ENCODE measurements around the gene RAVER1.
"Not testable (repeated sequence)": the region's sequence is repeated elsewhere in the genome, so short reads cannot be mapped to it uniquely, and the experiment has no call there.

The RAVER1 gene

DNA sequence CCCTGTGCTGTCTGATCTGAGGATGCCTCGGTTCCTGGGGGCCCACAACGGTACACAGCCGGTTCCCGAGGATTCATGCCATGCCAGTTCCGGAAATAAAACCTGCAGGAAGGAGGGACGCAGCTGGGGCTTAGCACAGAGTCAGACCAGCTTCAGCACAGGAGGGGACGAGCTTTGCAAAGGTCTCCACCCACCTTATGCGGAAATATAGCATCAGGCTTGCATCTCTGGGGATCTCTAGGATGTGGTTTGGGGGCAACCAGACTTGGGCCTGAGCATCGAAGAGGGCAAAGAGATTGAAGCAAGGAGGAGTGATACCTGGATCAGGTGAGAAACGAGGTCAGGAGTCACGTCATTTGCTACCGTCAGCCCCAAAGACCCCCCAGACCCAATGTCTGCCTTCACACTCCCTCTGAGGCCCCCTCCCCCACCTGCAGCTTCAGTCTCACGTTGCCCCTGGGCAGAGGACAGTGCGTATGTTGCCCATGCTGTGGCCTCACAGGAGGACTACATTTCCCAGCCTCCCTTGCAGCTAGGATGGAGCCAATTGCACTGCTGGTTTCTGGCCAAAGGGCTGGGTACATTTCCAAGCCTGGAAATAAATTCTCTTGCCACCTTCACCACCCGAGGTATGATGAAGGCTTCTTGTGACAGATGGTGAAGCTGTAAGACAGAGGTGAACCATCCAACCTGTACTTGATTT lies 34.9 kb upstream of the RAVER1 start:
- TF ChIP-seq TAF1 (IDR thresholded peaks at IDR 0.05; ENCODE audit: low read depth, low read length) (no peak), POLR2A (IDR thresholded peaks at IDR 0.05; ENCODE audit: low read depth, low read length) (no peak), PAX5 (IDR thresholded peaks at IDR 0.05; ENCODE audit: insufficient read depth, low read length, severe bottlenecking) (no peak), POLR2AphosphoS5 (IDR thresholded peaks at IDR 0.05; ENCODE audit: low read depth, low read length) (no peak), SPI1 (IDR thresholded peaks at IDR 0.05; ENCODE audit: low read depth, low read length) (no peak), POU2F2 (IDR thresholded peaks at IDR 0.05; ENCODE audit: low read depth, low read length) (no peak)
- FAIRE-seq (no peak), DNase-seq (ENCODE audit: insufficient read length, low spot score) (no peak)

DNA sequence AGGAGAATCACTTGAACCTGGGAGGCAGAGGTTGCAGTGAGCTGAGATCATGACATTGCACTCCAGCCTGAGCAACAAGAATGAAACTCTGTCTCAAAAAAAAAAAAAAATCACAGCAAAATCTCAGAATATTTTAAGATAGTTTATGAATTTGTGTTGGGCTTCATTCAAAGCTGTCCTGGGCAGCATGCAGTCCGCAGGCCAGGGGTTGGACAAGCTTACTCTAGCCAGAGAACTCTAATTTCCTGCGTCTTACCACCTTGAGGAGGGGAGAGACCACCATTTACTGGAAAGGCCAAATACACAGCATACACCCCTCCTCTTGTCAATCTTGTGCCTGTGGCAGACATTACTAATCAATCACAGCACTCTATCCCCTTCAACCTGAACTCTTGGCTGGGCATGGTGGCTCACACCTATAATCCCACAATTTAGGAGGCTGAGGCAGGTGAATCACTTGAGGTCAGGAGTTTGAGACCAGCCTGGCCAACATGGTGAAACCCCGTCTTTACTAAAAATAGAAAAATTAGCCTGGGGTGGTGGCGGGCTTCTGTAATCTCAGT lies 33.7 kb upstream of the RAVER1 start:
- not testable (repeated sequence) for FAIRE-seq; DNase-seq (ENCODE audit: insufficient read length, low spot score)

DNA sequence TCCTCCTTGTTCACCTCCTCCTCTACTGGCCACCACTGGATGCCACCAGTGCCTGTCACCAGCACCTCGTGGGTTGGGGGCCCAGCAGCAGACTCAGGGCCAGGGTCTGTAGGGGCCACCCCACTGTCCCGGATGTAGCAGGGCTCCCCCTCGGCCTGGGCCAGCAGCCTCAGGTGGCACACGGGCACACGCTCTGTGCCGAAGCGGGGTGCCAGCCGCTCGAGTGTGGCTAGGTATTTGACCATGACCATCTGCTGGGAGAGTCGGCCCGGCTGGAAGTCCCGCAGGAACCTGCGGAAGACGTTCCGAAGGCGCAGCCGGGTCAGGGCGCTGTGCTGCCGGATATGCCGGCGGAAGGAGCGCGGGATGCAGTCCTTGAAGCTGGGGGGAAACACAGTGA lies 32.2 kb upstream of the RAVER1 start:
- no peak for FAIRE-seq
- TF ChIP-seq SPI1 (IDR thresholded peaks at IDR 0.05; ENCODE audit: low read depth, low read length) = no peak
- DNase-seq (ENCODE audit: insufficient read length, low spot score) = no peak

- FAIRE-seq (no peak), DNase-seq (ENCODE audit: insufficient read length, low spot score) (no peak)
- no peak for TF ChIP-seq POLR2A (IDR thresholded peaks at IDR 0.05; ENCODE audit: low read depth, low read length)
- no peak for TF ChIP-seq PAX5 (IDR thresholded peaks at IDR 0.05; ENCODE audit: insufficient read depth, low read length, severe bottlenecking)
- no peak for TF ChIP-seq SPI1 (IDR thresholded peaks at IDR 0.05; ENCODE audit: low read depth, low read length)
- TF ChIP-seq POLR2AphosphoS5 (IDR thresholded peaks at IDR 0.05; ENCODE audit: low read depth, low read length) = no peak
- no peak for TF ChIP-seq POU2F2 (IDR thresholded peaks at IDR 0.05; ENCODE audit: low read depth, low read length)
- no peak for TF ChIP-seq TAF1 (IDR thresholded peaks at IDR 0.05; ENCODE audit: low read depth, low read length)
These were observed 31.3 kb upstream of the RAVER1 start for GRCh38 chr19:10364644-10365043.

DNA sequence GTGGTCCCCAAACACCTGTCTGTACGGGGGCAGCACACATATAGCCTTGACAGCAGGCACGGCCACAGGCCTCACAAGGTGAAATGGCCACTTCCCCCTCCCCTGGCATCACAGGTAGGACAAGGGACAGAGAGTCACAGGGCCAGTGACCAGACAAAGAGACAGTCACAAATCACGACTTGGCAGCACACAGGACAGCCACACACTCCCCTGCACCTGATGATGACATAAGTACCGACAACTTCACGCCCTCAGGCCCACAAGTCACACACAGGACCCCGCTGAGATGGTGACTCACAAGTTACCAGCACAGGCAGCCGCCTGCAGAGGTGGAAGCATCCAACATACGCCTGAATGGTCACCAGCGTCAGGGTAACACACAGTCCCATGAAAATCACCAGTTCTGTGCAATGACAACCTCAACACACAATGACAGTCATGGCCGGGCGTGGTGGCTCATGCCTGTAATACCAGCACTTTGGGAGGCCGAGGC lies 30.5 kb upstream of the RAVER1 start:
- FAIRE-seq (no peak), DNase-seq (ENCODE audit: insufficient read length, low spot score) (no peak)
- TF ChIP-seq PAX5 (IDR thresholded peaks at IDR 0.05; ENCODE audit: insufficient read depth, low read length, severe bottlenecking) (no peak), POU2F2 (IDR thresholded peaks at IDR 0.05; ENCODE audit: low read depth, low read length) (no peak), TAF1 (IDR thresholded peaks at IDR 0.05; ENCODE audit: low read depth, low read length) (no peak), POLR2AphosphoS5 (IDR thresholded peaks at IDR 0.05; ENCODE audit: low read depth, low read length) (no peak), POLR2A (IDR thresholded peaks at IDR 0.05; ENCODE audit: low read depth, low read length) (no peak), SPI1 (IDR thresholded peaks at IDR 0.05; ENCODE audit: low read depth, low read length) (no peak)

GRCh38 chr19:10362259-10362658 lies 28.9 kb upstream of the RAVER1 start:
- FAIRE-seq = no peak
- DNase-seq (ENCODE audit: insufficient read length, low spot score) = no peak
- TF ChIP-seq TAF1 (IDR thresholded peaks at IDR 0.05; ENCODE audit: low read depth, low read length) (no peak), PAX5 (IDR thresholded peaks at IDR 0.05; ENCODE audit: insufficient read depth, low read length, severe bottlenecking) (no peak)

- no peak for FAIRE-seq
- DNase-seq (ENCODE audit: insufficient read length, low spot score) = no peak
These were observed 28.3 kb upstream of the RAVER1 start for GRCh38 chr19:10361569-10362011.

DNA sequence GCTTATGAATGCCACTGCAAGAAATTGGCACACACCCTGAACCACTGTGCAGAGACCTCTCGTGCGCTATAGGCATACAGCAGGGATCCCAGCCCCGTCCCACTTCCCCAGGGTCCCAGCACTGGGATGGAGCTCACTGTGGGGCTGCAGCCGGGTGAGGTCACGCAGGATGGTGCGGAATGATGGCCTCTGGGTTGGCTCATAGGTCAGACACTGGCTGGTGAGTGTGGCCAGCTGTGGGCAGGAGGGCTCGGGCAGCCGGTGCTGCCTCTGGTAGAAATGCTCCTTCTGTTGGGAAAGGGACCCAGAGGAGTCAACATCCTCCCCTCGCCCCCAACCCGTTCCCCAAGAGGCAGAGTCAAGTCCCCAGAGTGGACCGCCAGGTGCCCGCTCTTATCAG lies 23.1 kb upstream of the RAVER1 start:
- no peak for FAIRE-seq
- no peak for DNase-seq (ENCODE audit: insufficient read length, low spot score)
- no peak for TF ChIP-seq SPI1 (IDR thresholded peaks at IDR 0.05; ENCODE audit: low read depth, low read length)
- no peak for TF ChIP-seq POLR2A (IDR thresholded peaks at IDR 0.05; ENCODE audit: low read depth, low read length)
- no peak for TF ChIP-seq POU2F2 (IDR thresholded peaks at IDR 0.05; ENCODE audit: low read depth, low read length)
- no peak for TF ChIP-seq PAX5 (IDR thresholded peaks at IDR 0.05; ENCODE audit: insufficient read depth, low read length, severe bottlenecking)
- TF ChIP-seq POLR2AphosphoS5 (IDR thresholded peaks at IDR 0.05; ENCODE audit: low read depth, low read length) = no peak
- no peak for TF ChIP-seq TAF1 (IDR thresholded peaks at IDR 0.05; ENCODE audit: low read depth, low read length)

More at GRCh38 chr19:10361569-10362011, 28.3 kb upstream of the RAVER1 start:
- TF ChIP-seq POLR2AphosphoS5 (IDR thresholded peaks at IDR 0.05; ENCODE audit: low read depth, low read length) = no peak
- TF ChIP-seq POLR2A (IDR thresholded peaks at IDR 0.05; ENCODE audit: low read depth, low read length) = no peak
- TF ChIP-seq POU2F2 (IDR thresholded peaks at IDR 0.05; ENCODE audit: low read depth, low read length) = no peak
- TF ChIP-seq SPI1 (IDR thresholded peaks at IDR 0.05; ENCODE audit: low read depth, low read length) = no peak
- no peak for TF ChIP-seq PAX5 (IDR thresholded peaks at IDR 0.05; ENCODE audit: insufficient read depth, low read length, severe bottlenecking)
- TF ChIP-seq TAF1 (IDR thresholded peaks at IDR 0.05; ENCODE audit: low read depth, low read length) = no peak

GRCh38 chr19:10353793-10354391 lies 20.6 kb upstream of the RAVER1 start:
- DNase-seq (ENCODE audit: insufficient read length, low spot score) (no peak), FAIRE-seq (no peak)
- TF ChIP-seq POU2F2 (IDR thresholded peaks at IDR 0.05; ENCODE audit: low read depth, low read length) (no peak), POLR2A (IDR thresholded peaks at IDR 0.05; ENCODE audit: low read depth, low read length) (no peak), TAF1 (IDR thresholded peaks at IDR 0.05; ENCODE audit: low read depth, low read length) (no peak), SPI1 (IDR thresholded peaks at IDR 0.05; ENCODE audit: low read depth, low read length) (no peak), POLR2AphosphoS5 (IDR thresholded peaks at IDR 0.05; ENCODE audit: low read depth, low read length) (no peak), PAX5 (IDR thresholded peaks at IDR 0.05; ENCODE audit: insufficient read depth, low read length, severe bottlenecking) (no peak)
